Activated CD4-positive, alpha-beta T cell treated with anti-CD3 and anti-CD28 coated beads, Interleukin-2, amount 10 ng/mL, durations not matched to agents 24 days and 14 days (primary cell): ENCODE measurements around the gene ADARB2. TPM values are rescaled to one million over a fixed set of nuclear protein-coding genes. Genes with fewer than 3 reads are reported as not detected.
"Not testable (repeated sequence)": the region's sequence is repeated elsewhere in the genome, so short reads cannot be mapped to it uniquely, and the experiment has no call there.

ENCODE experiments used
- DNase-seq: peaks from one replicate; pipeline ENCODE4 v3.0.0; 2022
- H3K27ac Mint-ChIP-seq: one replicate; pipeline ENCODE4 v1.8.0; 2022; ENCODE audit warnings: mild to moderate bottlenecking, mixed read lengths
- H3K27me3 Mint-ChIP-seq: one replicate; pipeline ENCODE4 v1.8.0; 2022; ENCODE audit warnings: mixed read lengths
- H3K36me3 Mint-ChIP-seq: one replicate; pipeline ENCODE4 v1.8.0; 2022; ENCODE audit warnings: low read depth, mild to moderate bottlenecking, mixed read lengths
- H3K4me1 Mint-ChIP-seq: one replicate; pipeline ENCODE4 v1.8.0; 2021; ENCODE audit warnings: mixed read lengths
- H3K4me3 Mint-ChIP-seq: one replicate; pipeline ENCODE4 v1.8.0; 2022; ENCODE audit warnings: mild to moderate bottlenecking, moderate library complexity, mixed read lengths
- H3K9me3 Mint-ChIP-seq: one replicate; pipeline ENCODE4 v1.8.0; 2021; ENCODE audit warnings: mixed read lengths
- intact Hi-C: fragments of 100-400 bp; cut with micrococcal nuclease; formaldehyde crosslinking; loops from one replicate; pipeline ENCODE4 v1.15.1; 2023
- total RNA-seq: library from RNA; stranded (reverse); gene quantifications from 2 replicates; pipeline ENCODE4 v1.2.3, GENCODE V29; 2022

ADARB2 gene
- total RNA-seq, 1 donor from 2014 or later, result not detected

GRCh38 chr10:1171182-1171581 is 566.1 kb downstream of the ADARB2 start:
- Mint-ChIP-seq H3K36me3 (no peaks in the 10 kb centered on the region), H3K4me1 (no peaks in the 10 kb centered on the region), H3K4me3 (no peak overlapping the region), H3K27ac (no peak overlapping the region), H3K9me3 (no peaks in the 10 kb centered on the region), H3K27me3 (no peaks in the 10 kb centered on the region)
- intact Hi-C loops, result no loop called here
- no peak for DNase-seq

- no peaks in the 10 kb centered on the region for H3K27me3 Mint-ChIP-seq
Measured at GRCh38 chr10:1170867-1171180, 566.5 kb downstream of the ADARB2 start.

GRCh38 chr10:1169981-1170866 is 567.1 kb downstream of the ADARB2 start:
- Mint-ChIP-seq H3K4me1 (no peaks in the 10 kb centered on the region), H3K27me3 (no peaks in the 10 kb centered on the region), H3K4me3 (no peak overlapping the region), H3K9me3 (no peaks in the 10 kb centered on the region), H3K36me3 (no peaks in the 10 kb centered on the region), H3K27ac (no peak overlapping the region)
- intact Hi-C loops, result no loop called here
- DNase-seq, result no peak

More at GRCh38 chr10:1170867-1171180, 566.5 kb downstream of the ADARB2 start:
- intact Hi-C loops, result no loop called here
- Mint-ChIP-seq H3K4me1 (no peaks in the 10 kb centered on the region), H3K27ac (no peak overlapping the region), H3K9me3 (no peaks in the 10 kb centered on the region), H3K36me3 (no peaks in the 10 kb centered on the region), H3K4me3 (no peak overlapping the region)
- no peak for DNase-seq

GRCh38 chr10:1169186-1169885 is 568.0 kb downstream of the ADARB2 start:
- no peaks in the 10 kb centered on the region for H3K4me1 Mint-ChIP-seq
- DNase-seq, result no peak
- no peaks in the 10 kb centered on the region for H3K36me3 Mint-ChIP-seq
- no peak overlapping the region for H3K4me3 Mint-ChIP-seq
- H3K27ac Mint-ChIP-seq, result no peak overlapping the region
- intact Hi-C loops, result no loop called here
- H3K27me3 Mint-ChIP-seq, result no peaks in the 10 kb centered on the region
- H3K9me3 Mint-ChIP-seq, result no peaks in the 10 kb centered on the region

GRCh38 chr10:1168763-1169162 is 568.6 kb downstream of the ADARB2 start:
- no peak for DNase-seq
- Mint-ChIP-seq H3K27me3 (no peaks in the 10 kb centered on the region), H3K4me3 (no peak overlapping the region), H3K27ac (no peak overlapping the region), H3K4me1 (no peaks in the 10 kb centered on the region), H3K36me3 (no peaks in the 10 kb centered on the region), H3K9me3 (no peaks in the 10 kb centered on the region)
- intact Hi-C loops, result no loop called here

- no peak overlapping the region for H3K4me3 Mint-ChIP-seq
- H3K4me1 Mint-ChIP-seq, result no peaks in the 10 kb centered on the region
- no peak overlapping the region for H3K27ac Mint-ChIP-seq
- H3K36me3 Mint-ChIP-seq, result no peaks in the 10 kb centered on the region
- intact Hi-C loops, result no loop called here
- DNase-seq, result no peak
- no peaks in the 10 kb centered on the region for H3K27me3 Mint-ChIP-seq
- H3K9me3 Mint-ChIP-seq, result no peaks in the 10 kb centered on the region
Measured at GRCh38 chr10:1166828-1167275, 570.5 kb downstream of the ADARB2 start.

GRCh38 chr10:1166101-1166827 is 571.1 kb downstream of the ADARB2 start:
- Mint-ChIP-seq H3K4me3 (no peak overlapping the region), H3K27me3 (no peaks in the 10 kb centered on the region), H3K4me1 (no peaks in the 10 kb centered on the region), H3K9me3 (no peaks in the 10 kb centered on the region), H3K27ac (no peak overlapping the region), H3K36me3 (no peaks in the 10 kb centered on the region)
- no peak for DNase-seq
- intact Hi-C loops, result no loop called here

- H3K4me1 Mint-ChIP-seq, result no peaks in the 10 kb centered on the region
- H3K9me3 Mint-ChIP-seq, result no peaks in the 10 kb centered on the region
- no peak overlapping the region for H3K27ac Mint-ChIP-seq
- H3K27me3 Mint-ChIP-seq, result no peaks in the 10 kb centered on the region
- no peak for DNase-seq
- intact Hi-C loops, result no loop called here
- no peaks in the 10 kb centered on the region for H3K36me3 Mint-ChIP-seq
- H3K4me3 Mint-ChIP-seq, result no peak overlapping the region
Measured at GRCh38 chr10:1163831-1164230, 573.5 kb downstream of the ADARB2 start.

GRCh38 chr10:1163204-1163660 is 574.1 kb downstream of the ADARB2 start:
- H3K4me1 Mint-ChIP-seq, result no peaks in the 10 kb centered on the region
- intact Hi-C loops, result no loop called here
- DNase-seq, result no peak
- H3K27me3 Mint-ChIP-seq, result no peaks in the 10 kb centered on the region
- no peaks in the 10 kb centered on the region for H3K9me3 Mint-ChIP-seq
- no peaks in the 10 kb centered on the region for H3K36me3 Mint-ChIP-seq
- no peak overlapping the region for H3K27ac Mint-ChIP-seq
- no peak overlapping the region for H3K4me3 Mint-ChIP-seq

- Mint-ChIP-seq H3K27ac (no peak overlapping the region), H3K9me3 (no peaks in the 10 kb centered on the region), H3K27me3 (no peaks in the 10 kb centered on the region), H3K4me3 (no peak overlapping the region), H3K36me3 (no peaks in the 10 kb centered on the region), H3K4me1 (no peaks in the 10 kb centered on the region)
- no peak for DNase-seq
- intact Hi-C loops, result no loop called here
Measured at GRCh38 chr10:1162481-1163203, 574.7 kb downstream of the ADARB2 start.

- H3K27me3 Mint-ChIP-seq, intact Hi-C loops, H3K9me3 Mint-ChIP-seq: not testable (repeated sequence)
Measured at GRCh38 chr10:1161315-1161673, 576.0 kb downstream of the ADARB2 start.

GRCh38 chr10:1160561-1161314 is 576.6 kb downstream of the ADARB2 start:
- no peak for DNase-seq
- Mint-ChIP-seq H3K36me3 (no peaks in the 10 kb centered on the region), H3K9me3 (no peaks in the 10 kb centered on the region), H3K4me3 (no peak overlapping the region), H3K27ac (no peak overlapping the region), H3K4me1 (no peaks in the 10 kb centered on the region), H3K27me3 (peaks cover 1% of the 10 kb centered on the region)
- intact Hi-C loops, result no loop called here

More at GRCh38 chr10:1161315-1161673, 576.0 kb downstream of the ADARB2 start:
- not testable (repeated sequence) for H3K4me3 Mint-ChIP-seq, H3K4me1 Mint-ChIP-seq, DNase-seq, H3K27ac Mint-ChIP-seq, H3K36me3 Mint-ChIP-seq
